H9 (cell line): ENCODE measurements around the gene RBM18. TPM values are rescaled to one million over a fixed set of nuclear protein-coding genes. Genes with fewer than 3 reads are reported as not detected.

Source experiments
- DNase-seq: peaks from one replicate; pipeline ENCODE4 v3.0.0-alpha.2; 2017
- H2AFZ ChIP-seq: one replicate; pipeline ENCODE4 v1.6.1; 2013; ENCODE audit warnings: mild to moderate bottlenecking, low read length, control low read depth, moderate library complexity
- H2AK5ac ChIP-seq: 2 replicates; pipeline ENCODE4 v1.6.1; 2013; ENCODE audit warnings: low read length, control low read depth, mixed read lengths; ENCODE audit not compliant: insufficient read length
- H2BK120ac ChIP-seq: one replicate; pipeline ENCODE4 v1.6.1; 2013; ENCODE audit warnings: low read depth, mild to moderate bottlenecking, low read length, control low read depth, inconsistent platforms; ENCODE audit not compliant: poor library complexity, severe bottlenecking
- H2BK12ac ChIP-seq: 2 replicates; pipeline ENCODE4 v1.6.1; 2013; ENCODE audit warnings: low read length, control low read depth, mixed read lengths, low read depth; ENCODE audit not compliant: insufficient read length
- H2BK15ac ChIP-seq: 2 replicates; pipeline ENCODE4 v1.6.1; 2013; ENCODE audit warnings: low read depth, low read length, control low read depth
- H2BK20ac ChIP-seq: one replicate; pipeline ENCODE4 v1.6.1; 2013; ENCODE audit warnings: low read depth, mild to moderate bottlenecking, low read length, control low read depth, inconsistent platforms; ENCODE audit not compliant: poor library complexity, severe bottlenecking
- H2BK5ac ChIP-seq: 2 replicates; pipeline ENCODE4 v1.6.1; 2013; ENCODE audit warnings: low read length, control low read depth, mixed read lengths; ENCODE audit not compliant: insufficient read length
- H3K14ac ChIP-seq: 2 replicates; pipeline ENCODE4 v1.6.1; 2013; ENCODE audit warnings: low read length, control low read depth; ENCODE audit not compliant: insufficient read depth
- H3K18ac ChIP-seq: 2 replicates; pipeline ENCODE4 v1.6.1; 2013; ENCODE audit warnings: low read depth, mild to moderate bottlenecking, mixed read lengths, low read length, control low read depth; ENCODE audit not compliant: insufficient read length
- H3K23ac ChIP-seq: 2 replicates; pipeline ENCODE4 v1.6.1; 2013; ENCODE audit warnings: low read length, control low read depth, mixed read lengths, low read depth; ENCODE audit not compliant: insufficient read length
- H3K23me2 ChIP-seq: 2 replicates; pipeline ENCODE4 v1.6.1; 2013; ENCODE audit warnings: low read depth, mild to moderate bottlenecking, mixed read lengths, low read length, control low read depth; ENCODE audit not compliant: insufficient read length, poor library complexity, severe bottlenecking
- H3K27ac ChIP-seq: 2 replicates; pipeline ENCODE4 v1.5.1; 2013; ENCODE audit warnings: low read length, control low read depth, mixed read lengths, low read depth; ENCODE audit not compliant: insufficient read length
- H3K27me3 ChIP-seq: 2 replicates; pipeline ENCODE4 v1.6.1; 2013; ENCODE audit warnings: low read length, control low read depth, inconsistent platforms; ENCODE audit not compliant: insufficient read depth
- H3K4ac ChIP-seq: 2 replicates; pipeline ENCODE4 v1.6.1; 2013; ENCODE audit warnings: low read depth, mild to moderate bottlenecking, control low read depth, inconsistent platforms, low read length, moderate library complexity
- H3K4me1 ChIP-seq: 2 replicates; pipeline ENCODE4 v1.6.1; 2013; ENCODE audit warnings: low read length, control low read depth, inconsistent platforms; ENCODE audit not compliant: insufficient read depth
- H3K4me2 ChIP-seq: 2 replicates; pipeline ENCODE4 v1.6.1; 2013; ENCODE audit warnings: low read length, control low read depth, mixed read lengths; ENCODE audit not compliant: insufficient read length, insufficient read depth
- H3K56ac ChIP-seq: 2 replicates; pipeline ENCODE4 v1.6.1; 2013; ENCODE audit warnings: low read depth, mild to moderate bottlenecking, mixed read lengths, low read length, control low read depth; ENCODE audit not compliant: insufficient read length
- H3K79me1 ChIP-seq: 2 replicates; pipeline ENCODE4 v1.6.1; 2013; ENCODE audit warnings: low read depth, mild to moderate bottlenecking, moderate library complexity, low read length, control low read depth, inconsistent platforms; ENCODE audit not compliant: insufficient read depth, poor library complexity, severe bottlenecking
- H3K79me2 ChIP-seq: 2 replicates; pipeline ENCODE4 v1.6.1; 2013; ENCODE audit warnings: low read length, control low read depth, inconsistent platforms; ENCODE audit not compliant: insufficient read depth
- H3K9ac ChIP-seq: 2 replicates; pipeline ENCODE4 v1.6.1; 2013; ENCODE audit warnings: low read length, control low read depth, mixed read lengths; ENCODE audit not compliant: insufficient read length; ENCODE audit errors: extremely low read depth
- H3K9me3 ChIP-seq: one replicate; pipeline ENCODE4 v1.6.1; 2013; ENCODE audit warnings: low read depth, low read length, inconsistent platforms; ENCODE audit not compliant: control insufficient read depth
- H3T11ph ChIP-seq: one replicate; pipeline ENCODE4 v1.6.1; 2013; ENCODE audit warnings: mild to moderate bottlenecking, low read length, control low read depth, inconsistent platforms
- H4K20me1 ChIP-seq: one replicate; pipeline ENCODE4 v1.6.1; 2013; ENCODE audit not compliant: control insufficient read depth, insufficient read length, insufficient read depth
- H4K5ac ChIP-seq: 2 replicates; pipeline ENCODE4 v1.6.1; 2013; ENCODE audit warnings: low read depth, mild to moderate bottlenecking, mixed read lengths, low read length, control low read depth; ENCODE audit not compliant: insufficient read length
- H4K8ac ChIP-seq: replicated peaks from 2 replicates; pipeline ENCODE4 v1.6.1; 2013; ENCODE audit warnings: low read length, control low read depth, mixed read lengths, low read depth; ENCODE audit not compliant: insufficient read length
- H4K91ac ChIP-seq: 2 replicates; pipeline ENCODE4 v1.6.1; 2013; ENCODE audit warnings: low read depth, mild to moderate bottlenecking, moderate library complexity, mixed read lengths, low read length, control low read depth; ENCODE audit not compliant: insufficient read length
- H3K27ac Mint-ChIP-seq, 3 experiments: 2 replicates in 2 of 3; 3 replicates in 1 of 3; pipeline ENCODE4 v1.8.0; 2020 to 2021; ENCODE audit warnings: mixed read lengths in 3 of 3, mild to moderate bottlenecking in 1 of 3, moderate library complexity in 1 of 3
- H3K27me3 Mint-ChIP-seq: 2 replicates; pipeline ENCODE4 v1.8.0; 2021; ENCODE audit warnings: low read depth, mild to moderate bottlenecking, moderate library complexity, mixed read lengths
- H3K36me3 Mint-ChIP-seq, 3 experiments: 2 replicates in 2 of 3; 3 replicates in 1 of 3; pipeline ENCODE4 v1.8.0; 2020 to 2021; ENCODE audit warnings: low read depth in 3 of 3, mixed read lengths in 3 of 3; ENCODE audit not compliant: insufficient read depth in 1 of 3
- H3K4me1 Mint-ChIP-seq, 2 experiments: 2 replicates each; pipeline ENCODE4 v1.8.0; 2020; ENCODE audit warnings: mixed read lengths in 2 of 2
- H3K4me3 Mint-ChIP-seq, 2 experiments: 2 replicates in 1 of 2; 3 replicates in 1 of 2; pipeline ENCODE4 v1.8.0; 2020 to 2021; ENCODE audit warnings: mild to moderate bottlenecking in 2 of 2, mixed read lengths in 2 of 2, moderate library complexity in 1 of 2
- H3K9me3 Mint-ChIP-seq, 2 experiments: 2 replicates in 1 of 2; 3 replicates in 1 of 2; pipeline ENCODE4 v1.8.0; 2020; ENCODE audit warnings: mild to moderate bottlenecking in 2 of 2, mixed read lengths in 2 of 2, moderate library complexity in 1 of 2
- WGBS: extraction: QIAGEN DNeasy Blood & Tissue Kit; methylation state at CpG from one replicate; pipeline ENCODE4 v1.1.7; 2013; ENCODE audit warnings: missing lambda C conversion rate, low lambda C conversion rate, mixed read lengths; ENCODE audit not compliant: insufficient read length; ENCODE audit errors: extremely low coverage; 5-methylcytosine and 5-hydroxymethylcytosine counted together
- total RNA-seq: library from RNA; stranded (reverse); gene quantifications from 2 replicates; pipeline ENCODE4 v1.2.1, GENCODE V29; 2021
- TF ChIP-seq, protein P1 (sequence below): fragments of 200-600 bp; sonication (generic); conservative IDR thresholded peaks from 3 replicates; pipeline ENCODE4 v1.8.0; 2021; ENCODE audit warnings: antibody characterized with exemption, mild to moderate bottlenecking

RBM18 gene
- total RNA-seq, 1 experiment from 2014 or later, result 18.9 TPM

DNA sequence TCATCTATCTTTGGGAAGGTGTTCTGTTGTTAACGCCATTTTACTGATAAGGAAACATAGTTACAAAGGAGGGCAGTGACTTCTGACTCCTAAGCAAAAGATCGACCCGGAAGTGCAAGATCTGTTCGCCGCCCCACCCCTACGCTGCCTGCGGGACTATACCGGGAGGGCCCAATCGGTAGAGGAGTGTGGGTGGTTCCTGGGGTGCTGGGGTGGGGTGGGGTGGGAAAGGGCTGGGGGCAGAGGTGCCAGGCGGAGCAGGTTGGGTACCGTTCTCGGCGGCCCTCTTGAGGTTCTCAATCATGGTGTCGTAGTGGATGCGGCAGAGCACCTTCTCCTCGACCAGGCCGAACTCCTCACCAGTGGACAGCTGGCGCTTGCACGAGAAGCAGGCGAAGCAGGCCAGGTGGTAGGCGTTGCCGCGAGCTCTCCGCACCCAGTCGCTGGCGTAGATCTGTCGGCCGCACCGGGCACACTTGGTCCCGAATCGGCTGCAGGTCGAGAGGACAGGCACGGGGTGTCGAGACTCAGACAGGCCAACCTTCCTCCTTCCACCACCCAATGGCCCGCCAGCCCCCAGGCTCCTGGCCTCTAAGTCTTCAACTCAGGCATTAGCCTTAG is 47.7 kb downstream of the RBM18 start:
- Histone ChIP-seq H4K5ac (no peak overlapping the region), H3K27ac (no peak overlapping the region), H3K23ac (no peak overlapping the region), H2BK12ac (no peak overlapping the region), H4K8ac (no peak overlapping the region), H3K56ac (no peak overlapping the region), H3K79me2 (no peaks in the 10 kb centered on the region), H2BK15ac (no peak overlapping the region), H2BK120ac (no peak overlapping the region), H3K9ac (no peak overlapping the region), H3K4ac (no peak overlapping the region), H3K18ac (no peak overlapping the region), H2AFZ (no peak overlapping the region), H3K27me3 (peaks cover 83% of the 10 kb centered on the region), H4K91ac (no peak overlapping the region), H2AK5ac (no peak overlapping the region), H2BK20ac (no peak overlapping the region), H3K4me1 (peaks cover 4% of the 10 kb centered on the region; the same call in 1 of the 2 replicates), H3K14ac (no peak overlapping the region), H3K79me1 (no peaks in the 10 kb centered on the region), H3T11ph (no peak overlapping the region), H3K4me2 (peak overlapping the region; percentile 37), H2BK5ac (no peak overlapping the region), H4K20me1 (peaks cover 2% of the 10 kb centered on the region), H3K23me2 (peaks cover 20% of the 10 kb centered on the region), H3K9me3 (no peaks in the 10 kb centered on the region)
- peak overlapping the region in 1 of 2 experiments; percentile 72; a peak in 2 of 5 replicates for H3K4me3 Mint-ChIP-seq
- H3K27ac Mint-ChIP-seq, result no peak overlapping the region; a peak in 1 of 7 replicates
- H3K4me1 Mint-ChIP-seq, result peaks cover 37 to 48% of the 10 kb centered on the region in 2 experiments
- H3K36me3 Mint-ChIP-seq, result peaks cover 0 to 7% (median 0%) of the 10 kb centered on the region in 3 experiments; a peak in 2 of 7 replicates
- TF ChIP-seq, protein P1, sequence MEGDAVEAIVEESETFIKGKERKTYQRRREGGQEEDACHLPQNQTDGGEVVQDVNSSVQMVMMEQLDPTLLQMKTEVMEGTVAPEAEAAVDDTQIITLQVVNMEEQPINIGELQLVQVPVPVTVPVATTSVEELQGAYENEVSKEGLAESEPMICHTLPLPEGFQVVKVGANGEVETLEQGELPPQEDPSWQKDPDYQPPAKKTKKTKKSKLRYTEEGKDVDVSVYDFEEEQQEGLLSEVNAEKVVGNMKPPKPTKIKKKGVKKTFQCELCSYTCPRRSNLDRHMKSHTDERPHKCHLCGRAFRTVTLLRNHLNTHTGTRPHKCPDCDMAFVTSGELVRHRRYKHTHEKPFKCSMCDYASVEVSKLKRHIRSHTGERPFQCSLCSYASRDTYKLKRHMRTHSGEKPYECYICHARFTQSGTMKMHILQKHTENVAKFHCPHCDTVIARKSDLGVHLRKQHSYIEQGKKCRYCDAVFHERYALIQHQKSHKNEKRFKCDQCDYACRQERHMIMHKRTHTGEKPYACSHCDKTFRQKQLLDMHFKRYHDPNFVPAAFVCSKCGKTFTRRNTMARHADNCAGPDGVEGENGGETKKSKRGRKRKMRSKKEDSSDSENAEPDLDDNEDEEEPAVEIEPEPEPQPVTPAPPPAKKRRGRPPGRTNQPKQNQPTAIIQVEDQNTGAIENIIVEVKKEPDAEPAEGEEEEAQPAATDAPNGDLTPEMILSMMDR, result no peak
- no CpG with 5 or more reads among the region's 35 CpGs for WGBS
- H3K9me3 Mint-ChIP-seq, result peaks cover 3 to 6% of the 10 kb centered on the region in 2 experiments
- DNase-seq, result no peak
- H3K27me3 Mint-ChIP-seq, result peaks cover 99% of the 10 kb centered on the region
